ENCODE results near the gene PCYT1A.

PCYT1A gene

DNA sequence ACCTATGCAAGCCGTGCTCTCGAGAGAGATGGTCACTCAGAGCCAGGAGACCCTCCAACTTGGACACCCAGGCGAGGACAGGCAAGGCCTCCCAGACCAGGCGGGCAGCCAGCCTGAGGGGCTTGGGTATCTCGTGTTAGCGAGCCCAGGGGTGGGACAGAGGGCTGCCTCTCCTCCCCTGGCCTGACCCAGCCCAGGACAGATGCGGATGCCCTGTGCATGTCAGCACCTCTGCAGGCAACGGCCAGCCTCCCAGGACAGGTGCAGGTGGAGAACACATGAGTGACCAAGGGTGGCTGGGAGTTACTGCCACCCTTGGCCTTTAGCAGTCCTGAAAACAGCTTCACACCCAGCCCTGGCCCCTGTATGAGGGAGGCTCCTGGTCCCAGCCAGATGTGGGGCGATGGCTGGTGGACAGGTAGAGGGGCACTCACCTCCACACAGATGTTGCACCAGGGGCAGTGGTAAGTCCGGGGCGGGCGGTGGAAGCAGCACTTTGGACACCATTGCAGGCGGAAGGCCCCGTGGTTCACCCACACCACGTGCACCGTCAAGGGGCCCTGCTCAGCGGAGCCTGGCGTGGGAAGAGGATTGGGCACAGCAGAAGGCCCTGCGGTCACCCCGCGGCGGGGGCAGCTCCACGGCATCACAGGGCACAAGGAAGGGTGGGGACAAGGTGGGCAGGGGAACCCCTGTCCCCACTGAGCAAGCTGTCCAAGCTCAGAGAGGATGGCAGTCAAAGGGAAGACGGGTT lies 78.4 kb downstream of the PCYT1A start:
- no peak for TF ChIP-seq REST (IDR thresholded peaks at IDR 0.05; ENCODE audit: insufficient read depth in 1 of 2, low read depth in 2 of 2, low read length in 2 of 2)
- TF ChIP-seq TAF1 (IDR thresholded peaks at IDR 0.05; ENCODE audit: borderline replicate concordance, insufficient read depth, low read length): no peak
- TF ChIP-seq FOXP2 (optimal IDR thresholded peaks at IDR 0.05; ENCODE audit: borderline replicate concordance, extremely low read depth, extremely low read length, insufficient read depth): no peak
- TF ChIP-seq POLR2AphosphoS5 (IDR thresholded peaks at IDR 0.05; ENCODE audit: low read depth, low read length): no peak
- TF ChIP-seq SIN3A (IDR thresholded peaks at IDR 0.05; ENCODE audit: borderline replicate concordance, insufficient read depth, low read length): no peak

GRCh38 chr3:196207833-196208607 lies 79.5 kb downstream of the PCYT1A start:
- TF ChIP-seq SIN3A (IDR thresholded peaks at IDR 0.05; ENCODE audit: borderline replicate concordance, insufficient read depth, low read length): no peak
- TF ChIP-seq FOXP2 (optimal IDR thresholded peaks at IDR 0.05; ENCODE audit: borderline replicate concordance, extremely low read depth, extremely low read length, insufficient read depth): no peak
- no peak for TF ChIP-seq POLR2AphosphoS5 (IDR thresholded peaks at IDR 0.05; ENCODE audit: low read depth, low read length)
- TF ChIP-seq TAF1 (IDR thresholded peaks at IDR 0.05; ENCODE audit: borderline replicate concordance, insufficient read depth, low read length): no peak
- TF ChIP-seq REST (IDR thresholded peaks at IDR 0.05; ENCODE audit: insufficient read depth in 1 of 2, low read depth in 2 of 2, low read length in 2 of 2): no peak

GRCh38 chr3:196207159-196207832 lies 80.2 kb downstream of the PCYT1A start:
- TF ChIP-seq TAF1 (IDR thresholded peaks at IDR 0.05; ENCODE audit: borderline replicate concordance, insufficient read depth, low read length) (no peak), REST (IDR thresholded peaks at IDR 0.05; ENCODE audit: insufficient read depth in 1 of 2, low read depth in 2 of 2, low read length in 2 of 2) (no peak), FOXP2 (optimal IDR thresholded peaks at IDR 0.05; ENCODE audit: borderline replicate concordance, extremely low read depth, extremely low read length, insufficient read depth) (no peak), SIN3A (IDR thresholded peaks at IDR 0.05; ENCODE audit: borderline replicate concordance, insufficient read depth, low read length) (no peak), POLR2AphosphoS5 (IDR thresholded peaks at IDR 0.05; ENCODE audit: low read depth, low read length) (no peak)

DNA sequence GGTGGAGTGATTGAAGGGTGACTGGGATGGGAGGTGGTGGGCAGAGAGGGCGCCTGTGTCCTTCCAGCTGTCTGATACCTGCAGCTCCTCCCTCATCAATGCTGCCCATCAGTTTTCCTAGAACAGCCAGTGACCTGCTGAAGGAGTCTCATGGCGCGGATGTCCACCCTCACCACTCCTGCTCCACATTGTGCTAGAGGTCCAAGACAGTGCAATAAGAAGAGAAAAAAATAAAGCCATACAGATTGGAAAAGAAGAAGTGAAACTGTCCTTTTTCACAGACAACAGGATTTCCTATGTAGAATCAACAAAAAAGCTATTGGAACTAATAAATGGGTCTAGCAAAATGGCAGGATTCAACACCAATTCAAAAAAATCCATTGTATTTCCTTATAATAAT lies 83.7 kb downstream of the PCYT1A start:
- TF ChIP-seq TAF1 (IDR thresholded peaks at IDR 0.05; ENCODE audit: borderline replicate concordance, insufficient read depth, low read length): no peak
- TF ChIP-seq POLR2AphosphoS5 (IDR thresholded peaks at IDR 0.05; ENCODE audit: low read depth, low read length): no peak
- TF ChIP-seq FOXP2 (optimal IDR thresholded peaks at IDR 0.05; ENCODE audit: borderline replicate concordance, extremely low read depth, extremely low read length, insufficient read depth): no peak
- TF ChIP-seq REST (IDR thresholded peaks at IDR 0.05; ENCODE audit: insufficient read depth in 1 of 2, low read depth in 2 of 2, low read length in 2 of 2): no peak
- no peak for TF ChIP-seq SIN3A (IDR thresholded peaks at IDR 0.05; ENCODE audit: borderline replicate concordance, insufficient read depth, low read length)
